IPS-NIHi7 (cell line): Measurements from ENCODE around the gene AQP2.

Experiments used
- DNase-seq: peaks from one replicate; pipeline ENCODE4 v3.0.0; 2012; ENCODE audit warnings: mixed read lengths; ENCODE audit errors: extremely low spot score

Gene AQP2, protein sequence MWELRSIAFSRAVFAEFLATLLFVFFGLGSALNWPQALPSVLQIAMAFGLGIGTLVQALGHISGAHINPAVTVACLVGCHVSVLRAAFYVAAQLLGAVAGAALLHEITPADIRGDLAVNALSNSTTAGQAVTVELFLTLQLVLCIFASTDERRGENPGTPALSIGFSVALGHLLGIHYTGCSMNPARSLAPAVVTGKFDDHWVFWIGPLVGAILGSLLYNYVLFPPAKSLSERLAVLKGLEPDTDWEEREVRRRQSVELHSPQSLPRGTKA

GRCh38 chr12:49950273-49951251, at the start of gene AQP2:
Gene AQP2, plus strand, starts transcription at chr12:49950737. Its CDS starts 94 bp downstream, at chr12:49950831.
- DNase-seq = no peak

- DNase-seq = no peak
These were observed 49.5 kb upstream of the AQP2 start for GRCh38 chr12:49901026-49901425.

DNA sequence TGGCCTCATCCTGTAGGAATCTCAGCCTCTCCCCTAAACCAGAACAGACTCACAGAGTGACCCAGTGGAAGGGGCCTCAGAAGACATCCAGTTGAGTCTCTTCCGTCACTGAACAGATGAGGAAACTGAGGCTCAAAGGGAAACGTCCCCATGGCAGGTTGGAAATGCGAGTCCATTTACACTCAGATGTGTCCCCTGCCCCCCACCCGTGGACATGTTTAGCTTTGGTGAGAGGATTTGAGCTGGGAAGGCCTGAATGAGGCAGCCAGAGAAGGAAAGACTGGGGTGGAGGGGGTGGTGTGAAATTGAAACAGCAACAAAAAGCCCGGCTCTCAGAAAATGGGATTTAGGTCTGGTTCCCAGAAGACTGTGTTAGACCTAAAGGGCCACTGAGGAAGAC, 48.6 kb upstream of the AQP2 start:
- DNase-seq = no peak

DNA sequence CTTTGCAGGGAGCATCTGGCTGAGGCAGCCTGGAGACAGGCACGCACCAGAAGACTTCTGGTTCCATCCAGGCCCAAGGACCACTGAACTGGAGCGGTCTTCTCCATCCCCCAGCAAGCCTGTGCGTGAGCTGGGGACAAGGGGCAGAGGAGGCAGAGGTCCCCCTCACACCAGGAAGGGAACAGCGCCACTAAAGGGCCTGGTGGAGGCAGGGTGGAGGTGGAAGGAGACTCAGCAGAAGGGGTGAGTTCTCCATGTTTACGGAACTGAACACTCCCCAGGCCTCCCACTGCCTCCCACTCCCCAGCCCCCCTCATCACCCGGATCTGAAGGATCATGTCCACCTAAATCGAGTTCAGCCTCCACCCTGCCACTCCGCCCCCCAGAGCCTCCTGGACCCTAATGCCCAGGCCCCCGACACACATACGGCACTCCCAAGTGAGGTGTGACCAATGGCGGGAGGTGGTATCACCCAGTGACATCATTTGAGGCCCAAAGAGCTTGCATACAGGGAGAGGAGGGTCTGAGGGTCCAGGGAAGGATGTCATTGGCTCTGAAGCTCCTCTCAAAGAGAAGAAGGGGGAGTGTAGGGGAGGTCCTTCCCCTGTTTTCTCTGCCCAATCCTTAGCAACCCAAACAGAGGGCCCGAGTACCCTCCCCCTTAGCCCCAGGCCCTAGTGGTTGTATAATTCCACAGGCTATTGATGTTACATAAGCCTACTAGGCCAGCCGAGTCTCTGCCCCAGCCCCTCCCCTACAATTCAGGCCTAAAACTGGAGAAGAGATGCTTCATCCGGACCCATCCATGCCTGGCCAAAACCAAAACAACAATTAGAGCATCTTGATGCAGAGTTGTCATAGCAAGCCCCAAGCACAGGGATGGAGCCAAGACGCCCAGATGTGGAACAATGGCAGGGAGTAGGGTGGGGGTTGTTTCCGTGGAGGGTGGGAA, 47.9 kb upstream of the AQP2 start:
- peak; percentile 56 for DNase-seq

- no peak for DNase-seq
These were observed 47.2 kb upstream of the AQP2 start for GRCh38 chr12:49903351-49903699.

GRCh38 chr12:49903700-49904423, 46.7 kb upstream of the AQP2 start, which contains the start of gene FAIM2:
Gene FAIM2, minus strand, starts transcription at chr12:49903900. Its CDS starts 108 bp downstream, at chr12:49903792.
- DNase-seq = peak; percentile 35

GRCh38 chr12:49904601-49905000, 45.9 kb upstream of the AQP2 start:
- DNase-seq = no peak

- no peak for DNase-seq
These were observed 44.7 kb upstream of the AQP2 start for GRCh38 chr12:49905718-49906314.

- no peak for DNase-seq
These were observed 43.2 kb upstream of the AQP2 start for GRCh38 chr12:49907352-49907751.

GRCh38 chr12:49909356-49909755, 41.2 kb upstream of the AQP2 start:
- no peak for DNase-seq

GRCh38 chr12:49909826-49910225, 40.7 kb upstream of the AQP2 start:
- DNase-seq = peak; percentile 75

DNA sequence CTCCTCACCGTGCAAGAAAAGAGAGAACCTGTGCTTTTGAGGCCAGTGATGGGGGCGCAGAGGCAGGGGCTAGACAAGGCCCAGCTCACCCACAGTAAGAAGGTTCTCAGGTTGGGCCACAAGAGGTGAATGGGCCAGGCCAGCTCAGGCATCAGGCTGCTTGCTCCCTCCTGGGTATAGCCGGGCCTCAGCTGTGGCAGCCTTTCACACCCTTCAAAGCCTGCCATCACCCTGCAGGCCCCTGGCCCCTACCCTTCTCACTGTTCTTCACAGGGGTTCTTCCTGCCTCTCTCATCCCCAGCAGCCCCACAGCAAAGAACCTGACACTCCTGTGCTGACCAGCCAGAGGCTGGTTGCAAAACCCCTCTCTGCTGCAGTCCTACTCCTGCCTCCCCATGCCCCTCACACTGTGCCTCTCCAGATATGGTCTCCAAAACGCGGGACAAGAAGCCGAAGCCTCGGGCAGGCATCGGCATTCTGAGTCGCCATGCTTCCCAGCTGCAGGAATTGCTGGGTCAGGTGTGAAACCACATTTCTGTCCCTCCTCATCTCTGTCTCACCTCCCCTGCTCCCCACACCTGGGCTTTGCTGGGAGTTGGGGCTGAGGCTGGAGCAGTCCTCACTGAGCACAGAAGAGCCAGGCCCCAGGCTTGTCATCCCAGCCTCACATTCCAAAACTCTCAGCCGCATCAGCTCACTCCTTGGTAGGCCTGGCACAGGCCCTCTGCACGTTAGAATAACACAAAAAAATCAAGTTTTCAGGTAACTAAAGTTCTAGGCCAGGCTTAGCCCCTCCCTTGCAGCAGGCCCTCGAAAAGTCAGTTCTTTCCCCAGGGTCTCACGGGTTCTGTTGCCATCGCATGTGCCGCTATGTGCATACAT, 40.0 kb upstream of the AQP2 start:
- peak; percentile 31 for DNase-seq

- no peak for DNase-seq
These were observed 39.3 kb upstream of the AQP2 start for GRCh38 chr12:49911213-49911605.

DNA sequence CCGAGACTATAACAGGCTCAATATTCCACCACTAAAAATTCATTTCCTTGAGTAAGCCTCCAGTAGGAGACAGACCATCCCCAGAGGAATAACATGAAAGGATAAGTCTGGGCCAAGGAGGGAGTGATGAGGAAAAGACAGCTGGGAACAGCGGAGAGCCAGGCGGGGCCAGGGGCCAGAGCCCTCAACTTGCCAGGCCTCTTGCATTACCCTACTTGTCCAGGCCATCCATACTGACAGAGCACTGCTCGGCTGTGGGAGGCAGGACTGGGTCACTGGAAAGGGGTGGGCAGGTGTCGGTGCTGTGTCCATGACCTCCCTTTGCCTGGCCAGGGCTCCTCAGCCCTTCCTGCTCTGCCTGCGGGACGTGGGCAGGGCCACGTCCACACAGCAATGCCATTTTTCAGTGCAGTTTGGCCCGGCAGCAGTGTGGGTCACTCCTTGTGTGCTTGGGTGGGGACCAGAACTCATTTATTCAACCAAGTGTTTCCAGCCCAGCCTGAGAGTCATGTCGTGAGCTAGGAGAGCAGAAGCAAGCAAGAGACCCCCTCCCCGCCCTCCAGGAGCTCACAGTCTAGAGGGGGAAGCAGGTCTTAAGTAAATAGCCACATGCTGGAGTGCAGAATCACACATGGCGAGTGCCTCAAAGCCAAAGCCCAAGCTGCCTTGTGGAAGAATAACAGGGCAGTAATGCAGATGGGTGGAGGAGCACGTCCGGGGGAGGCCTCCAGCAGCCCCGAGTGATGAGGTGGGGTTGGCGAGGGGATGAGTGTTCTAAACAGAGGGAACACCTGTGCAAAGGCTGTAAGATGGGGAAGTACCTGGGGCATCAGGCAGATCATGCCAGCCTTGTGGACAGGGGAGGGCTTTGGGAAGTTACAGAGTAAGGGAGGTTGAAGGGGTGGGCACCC, 37.9 kb upstream of the AQP2 start:
- DNase-seq = no peak

DNA sequence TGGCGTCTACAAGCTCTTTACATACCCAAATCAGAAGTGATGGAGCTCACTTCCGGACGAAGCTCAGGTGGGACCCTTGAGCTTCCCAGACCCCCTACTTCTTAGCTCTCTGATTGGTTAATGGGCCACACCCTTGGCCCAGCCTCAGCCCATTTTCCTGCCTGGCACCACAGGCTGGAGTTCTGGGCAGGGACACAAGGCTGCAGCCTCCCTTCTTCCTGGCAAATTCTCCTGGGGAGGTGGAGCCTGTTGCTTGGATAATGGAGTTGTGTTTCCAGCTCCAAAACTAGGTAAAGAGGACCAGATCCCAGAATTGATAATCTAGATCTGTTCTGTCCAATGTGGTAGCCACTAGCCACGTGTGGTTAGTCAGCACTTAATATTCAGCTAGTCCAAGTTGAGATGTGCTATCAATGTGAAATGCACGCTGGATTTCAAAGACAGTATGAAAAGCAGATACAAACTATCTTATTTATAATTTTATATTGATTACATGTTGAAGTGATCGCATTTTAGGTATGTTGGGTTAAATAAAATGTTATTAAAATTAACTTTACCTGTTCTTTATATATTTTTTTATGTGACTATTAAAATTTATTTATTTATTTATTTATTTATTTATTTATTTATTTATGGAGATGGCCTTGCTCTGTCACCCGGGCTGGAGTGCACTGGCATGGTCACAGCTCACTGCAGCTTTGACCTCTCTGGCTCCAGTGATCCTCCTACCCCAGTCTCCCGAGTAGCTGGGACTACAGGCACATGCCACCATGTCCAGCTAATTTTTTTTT, 34.2 kb upstream of the AQP2 start:
- DNase-seq = no peak

DNA sequence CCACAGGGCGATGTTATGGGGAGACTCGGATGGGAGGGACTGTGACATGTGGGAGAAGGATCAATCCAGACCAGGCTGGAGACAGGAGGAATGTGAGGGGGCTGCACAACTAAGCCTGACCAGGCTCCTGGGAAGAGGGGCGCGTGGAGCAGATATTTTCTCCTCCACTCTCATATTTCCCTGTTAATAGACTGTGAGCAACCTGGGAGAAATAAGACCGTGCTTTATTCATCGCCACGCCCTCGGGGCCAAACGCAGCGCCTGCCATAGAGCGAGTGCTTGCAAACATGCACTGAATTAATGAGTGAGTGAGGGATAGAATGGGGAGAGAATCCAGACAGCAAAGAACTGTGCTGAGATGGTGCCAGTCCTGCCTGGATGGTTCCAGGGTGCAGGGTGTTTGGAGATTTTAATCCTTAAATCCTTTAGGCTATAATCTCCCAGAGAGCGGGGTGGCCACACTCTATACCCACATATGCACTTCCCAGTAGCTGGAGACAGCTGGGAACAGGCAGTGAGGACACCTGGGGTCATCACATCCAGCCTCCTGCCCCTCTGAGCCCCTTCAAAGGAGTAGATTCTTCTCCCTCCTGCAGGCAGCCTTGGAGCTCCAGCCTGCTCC, 33.3 kb upstream of the AQP2 start:
- no peak for DNase-seq

GRCh38 chr12:49917788-49918173, 32.8 kb upstream of the AQP2 start:
- DNase-seq = no peak
